Activated CD8-positive, alpha-beta T cell treated with anti-CD3 and anti-CD28 coated beads for 36 hours (primary cell): ENCODE measurements around the gene SAMD8. TPM values are rescaled to one million over a fixed set of nuclear protein-coding genes. Genes with fewer than 3 reads are reported as not detected.
"Not testable (repeated sequence)": the region's sequence is repeated elsewhere in the genome, so short reads cannot be mapped to it uniquely, and the experiment has no call there.

Experiments
- ATAC-seq: fragments of 200-7000 bp; cut with Tn5 transposase; one replicate; pipeline ENCODE4 v1.10.0; 2021; ENCODE audit warnings: mild to moderate bottlenecking, moderate library complexity
- CTCF ChIA-PET: fragments of 350-600 bp; sonication (Branson Sonifier 250); formaldehyde crosslinking; loops from one replicate; lab custom pipeline; 2021; ENCODE audit warnings: antibody characterized with exemption; lab: Charles Lee
- POLR2A ChIA-PET: fragments of 350-600 bp; sonication (Branson Sonifier 250); formaldehyde crosslinking; loops from one replicate; lab custom pipeline; 2021; ENCODE audit warnings: antibody characterized with exemption; lab: Charles Lee
- DNase-seq: peaks from one replicate; pipeline ENCODE4 v3.0.0-alpha.2; 2020
- H3K27ac Mint-ChIP-seq: one replicate; pipeline ENCODE4 v1.8.0; 2021; ENCODE audit warnings: mild to moderate bottlenecking, mixed read lengths
- H3K27me3 Mint-ChIP-seq: one replicate; pipeline ENCODE4 v1.8.0; 2021; ENCODE audit warnings: mixed read lengths
- H3K36me3 Mint-ChIP-seq: one replicate; pipeline ENCODE4 v1.8.0; 2021; ENCODE audit warnings: low read depth, mixed read lengths
- H3K4me1 Mint-ChIP-seq: one replicate; pipeline ENCODE4 v1.8.0; 2021; ENCODE audit warnings: low read depth, mixed read lengths
- H3K4me3 Mint-ChIP-seq: one replicate; pipeline ENCODE4 v1.8.0; 2021; ENCODE audit warnings: mild to moderate bottlenecking, moderate library complexity, mixed read lengths
- H3K9me3 Mint-ChIP-seq: one replicate; pipeline ENCODE4 v1.8.0; 2021; ENCODE audit warnings: mixed read lengths
- CTCF ChIP-seq: fragments of 200-600 bp; IDR thresholded peaks from one replicate; pipeline ENCODE4 v1.8.0; 2022; ENCODE audit warnings: antibody characterized with exemption, mild to moderate bottlenecking
- intact Hi-C: fragments of 100-400 bp; cut with micrococcal nuclease; formaldehyde crosslinking; loops from one replicate; pipeline ENCODE4 v1.10.0; 2022
- total RNA-seq, 2 experiments: library from RNA; stranded (reverse); gene quantifications; one replicate each; pipeline ENCODE4 v1.2.3, GENCODE V29; 2021

The SAMD8 gene
- total RNA-seq, 2 experiments from 2014 or later = 21.9 to 23.7 TPM

GRCh38 chr10:75106242-75106641 is 5.2 kb upstream of the SAMD8 start:
- TF ChIP-seq CTCF = no peak
- H3K36me3 Mint-ChIP-seq = no peaks in the 10 kb centered on the region
- intact Hi-C loops = no loop called here
- H3K27ac Mint-ChIP-seq = no peak overlapping the region
- CTCF ChIA-PET = interaction anchor here (1.0 to 2.5 kb wide), 3 partner anchors 81 to 129 kb away, joined by 3 to 6 read pairs (median 4); partner anchors contain the start of gene COMTD1
- ATAC-seq (no peak), DNase-seq (no peak)
- POLR2A ChIA-PET = interaction anchor here (0.5 to 1.0 kb wide), 2 partner anchors 13 to 807 kb away, joined by 3 read pairs; no protein-coding TSS in a partner anchor
- no peak overlapping the region for H3K4me3 Mint-ChIP-seq
- peaks cover 14% of the 10 kb centered on the region for H3K4me1 Mint-ChIP-seq
- H3K9me3 Mint-ChIP-seq = no peaks in the 10 kb centered on the region
- H3K27me3 Mint-ChIP-seq = no peaks in the 10 kb centered on the region

- H3K4me3 Mint-ChIP-seq, H3K27me3 Mint-ChIP-seq, H3K36me3 Mint-ChIP-seq, ATAC-seq, H3K9me3 Mint-ChIP-seq, intact Hi-C loops, DNase-seq, H3K27ac Mint-ChIP-seq: not testable (repeated sequence)
- ChIA-PET CTCF (interaction anchor here (1.0 to 2.5 kb wide), 3 partner anchors 81 to 129 kb away, joined by 3 to 6 read pairs (median 4); partner anchors contain the start of gene COMTD1), POLR2A (interaction anchor here (0.5 to 1.0 kb wide), 2 partner anchors 12 to 807 kb away, joined by 3 read pairs; no protein-coding TSS in a partner anchor)
- peaks cover 14% of the 10 kb centered on the region for H3K4me1 Mint-ChIP-seq
Observed at GRCh38 chr10:75106891-75107290, 4.6 kb upstream of the SAMD8 start.

- H3K4me1 Mint-ChIP-seq = peaks cover 20% of the 10 kb centered on the region
- H3K9me3 Mint-ChIP-seq = no peaks in the 10 kb centered on the region
- peaks cover 2% of the 10 kb centered on the region for H3K36me3 Mint-ChIP-seq
- intact Hi-C loops = no loop called here
- ATAC-seq = no peak
- ChIA-PET CTCF (interaction anchor here (0.6 to 2.5 kb wide), 4 partner anchors 9 to 368 kb away, joined by 3 to 10 read pairs (median 4); partner anchors contain the start of gene COMTD1), POLR2A (interaction anchor here (0.5 kb wide), 1 partner anchor 878 kb away, joined by 3 read pairs; no protein-coding TSS in a partner anchor)
- peak overlapping the region; percentile 18 for H3K27ac Mint-ChIP-seq
- no peak for DNase-seq
- no peak for TF ChIP-seq CTCF
- H3K27me3 Mint-ChIP-seq = no peaks in the 10 kb centered on the region
- no peak overlapping the region for H3K4me3 Mint-ChIP-seq
Observed at GRCh38 chr10:75107756-75108683, 3.4 kb upstream of the SAMD8 start.

- peak overlapping the region; percentile 38 for H3K27ac Mint-ChIP-seq
- no peaks in the 10 kb centered on the region for H3K27me3 Mint-ChIP-seq
- TF ChIP-seq CTCF = peak; percentile 64
- CTCF ChIA-PET = interaction anchor here (0.6 to 2.5 kb wide), 6 partner anchors 8 to 861 kb away, joined by 3 to 11 read pairs (median 4); partner anchors contain the start of gene COMTD1
- POLR2A ChIA-PET = interaction anchor here (0.7 to 1.0 kb wide), 2 partner anchors 17 to 123 kb away, joined by 3 read pairs; no protein-coding TSS in a partner anchor
- ATAC-seq = no peak
- H3K36me3 Mint-ChIP-seq = peaks cover 4% of the 10 kb centered on the region
- no peaks in the 10 kb centered on the region for H3K9me3 Mint-ChIP-seq
- H3K4me3 Mint-ChIP-seq = no peak overlapping the region
- DNase-seq = peak; percentile 21
- intact Hi-C loops = no loop called here
- peaks cover 29% of the 10 kb centered on the region for H3K4me1 Mint-ChIP-seq
Observed at GRCh38 chr10:75108684-75109458, 2.6 kb upstream of the SAMD8 start.

GRCh38 chr10:75109459-75109778 is 2.0 kb upstream of the SAMD8 start:
- Mint-ChIP-seq H3K4me1 (peaks cover 32% of the 10 kb centered on the region), H3K36me3 (peaks cover 4% of the 10 kb centered on the region), H3K27ac (peak overlapping the region; percentile 38), H3K4me3 (no peak overlapping the region), H3K27me3 (no peaks in the 10 kb centered on the region), H3K9me3 (no peaks in the 10 kb centered on the region)
- ATAC-seq = no peak
- CTCF ChIA-PET = interaction anchor here (1.0 to 2.5 kb wide), 4 partner anchors 9 to 862 kb away, joined by 3 to 11 read pairs (median 7); partner anchors contain the start of gene COMTD1
- DNase-seq = no peak
- TF ChIP-seq CTCF = no peak
- POLR2A ChIA-PET = interaction anchor here (1.0 kb wide), 1 partner anchor 17 kb away, joined by 3 read pairs; no protein-coding TSS in a partner anchor
- intact Hi-C loops = no loop called here
